HG02973 (cell line): ENCODE data around the gene CACFD1.
"Not testable (repeated sequence)": the region's sequence is repeated elsewhere in the genome, so short reads cannot be mapped to it uniquely, and the experiment has no call there.

ENCODE experiments used
- ATAC-seq: cut with Tn5 transposase; IDR thresholded peaks from one replicate; pipeline ENCODE4 v1.9.1; 2021; ENCODE audit warnings: moderate library complexity; ENCODE audit not compliant: unreplicated experiment

The CACFD1 gene

DNA sequence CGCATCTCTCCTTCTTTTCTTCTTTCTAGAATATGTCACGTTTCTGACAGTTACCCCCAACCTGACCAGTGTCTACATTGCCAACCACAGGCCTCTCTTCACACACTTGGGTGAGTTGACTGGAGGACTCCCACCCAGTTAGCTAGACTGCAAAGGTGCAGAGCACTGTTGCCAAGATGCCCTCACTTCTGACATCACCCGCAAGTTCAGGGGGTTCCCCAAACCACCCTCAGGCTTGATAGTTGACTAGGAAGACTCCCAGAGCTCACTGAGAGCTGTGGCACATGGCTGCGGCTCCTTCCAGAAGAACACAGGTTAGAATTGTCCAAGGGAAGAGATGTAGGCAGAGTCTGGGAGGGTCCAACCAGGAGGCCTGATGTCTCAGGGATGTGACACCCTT is 20.4 kb upstream of the CACFD1 start:
- ATAC-seq = no peak

DNA sequence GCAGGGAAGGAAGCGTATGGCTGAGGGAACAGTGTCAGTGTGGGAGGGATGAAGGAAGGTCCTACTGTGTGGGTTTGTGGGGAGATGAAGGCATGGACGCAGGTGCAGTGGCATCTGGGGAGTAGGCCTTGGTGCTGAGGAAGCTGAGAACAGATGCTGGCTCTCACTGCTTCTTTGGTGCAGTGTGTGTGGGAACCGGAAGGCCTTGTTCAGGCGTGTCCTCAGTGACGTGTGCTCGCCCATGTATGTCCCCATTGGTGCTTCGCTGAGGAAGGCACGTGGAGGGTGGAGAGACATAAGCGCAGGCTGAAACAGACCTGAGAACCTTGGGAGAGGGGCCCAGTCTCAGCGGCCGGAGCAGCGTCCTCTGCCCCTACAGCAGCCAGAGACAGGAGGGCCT is 18.9 kb upstream of the CACFD1 start:
- no peak for ATAC-seq

DNA sequence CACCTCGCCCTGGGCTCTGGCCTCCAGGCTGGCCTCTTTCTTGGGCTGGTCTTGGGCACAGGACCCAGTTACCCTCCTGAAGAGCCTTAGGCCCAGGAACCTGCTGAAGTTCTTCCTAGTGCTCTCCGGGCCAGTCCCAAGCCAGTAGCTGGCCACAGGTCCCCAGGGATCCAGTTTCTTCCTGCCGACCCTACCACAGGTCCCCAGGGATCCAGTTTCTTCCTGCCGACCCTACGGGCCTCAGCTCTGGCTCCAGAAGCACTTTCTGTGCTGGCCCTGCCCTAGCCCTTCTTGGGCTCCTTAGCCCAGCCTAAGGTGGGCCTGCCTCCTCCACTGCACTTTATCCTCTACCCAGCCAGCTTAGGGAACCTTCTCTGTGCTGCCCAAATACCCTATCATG is 18.2 kb upstream of the CACFD1 start:
- ATAC-seq = no peak

- no peak for ATAC-seq
Observed at GRCh38 chr9:133443248-133443647, 16.5 kb upstream of the CACFD1 start.

DNA sequence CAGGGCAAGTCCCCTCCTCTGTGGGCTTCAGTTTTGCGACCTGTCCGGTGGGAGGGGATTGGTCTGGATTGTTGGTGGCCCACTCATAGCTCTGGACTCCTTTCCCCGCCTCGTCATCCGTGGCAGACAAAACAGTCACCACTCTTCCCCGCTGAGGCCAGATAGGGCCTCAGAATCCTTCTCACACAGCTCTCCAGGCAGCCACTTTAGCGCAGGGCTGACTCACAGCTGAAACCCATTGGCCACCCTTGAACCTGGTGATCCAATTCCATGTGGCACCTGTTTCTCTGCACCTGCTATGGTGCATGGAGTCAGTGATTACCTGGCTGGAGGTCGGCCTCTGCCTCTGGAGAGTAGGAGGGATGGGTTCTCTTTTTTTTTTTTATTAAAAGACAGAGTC is 15.8 kb upstream of the CACFD1 start:
- ATAC-seq = no peak

DNA sequence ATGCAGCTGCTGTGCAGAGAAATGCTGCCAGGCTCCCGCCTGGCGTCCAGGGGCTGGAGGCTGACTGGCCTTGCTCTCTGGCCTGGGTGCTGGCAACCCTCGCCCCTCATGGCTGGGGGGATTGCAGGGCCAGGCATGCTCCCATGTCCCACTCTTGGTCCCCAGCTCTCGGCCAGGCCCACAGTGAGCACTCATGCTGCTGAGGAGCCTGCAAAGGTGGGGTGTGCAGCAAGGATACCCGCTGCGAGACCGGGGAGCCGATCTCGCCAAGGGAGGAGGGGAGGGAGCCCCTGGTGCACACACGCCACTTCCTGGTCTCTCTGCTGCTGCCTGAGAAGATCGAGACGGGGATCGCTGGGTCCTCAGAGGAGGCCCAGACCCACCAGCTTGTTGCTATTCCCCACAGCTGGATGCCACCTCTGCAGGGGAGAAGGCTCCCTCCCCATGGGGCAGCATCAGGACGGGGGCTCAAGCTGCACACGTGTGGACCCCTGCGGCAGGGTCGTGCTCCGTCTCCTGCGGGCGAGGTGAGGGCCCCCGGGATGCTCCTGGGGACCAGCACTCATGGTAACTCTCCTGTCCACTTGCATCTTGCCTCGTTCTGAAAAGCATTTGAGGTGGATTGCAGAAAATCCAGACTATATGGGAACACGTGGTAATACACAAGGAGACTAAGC is 14.3 kb upstream of the CACFD1 start:
- ATAC-seq = no peak

- ATAC-seq = no peak
Observed at GRCh38 chr9:133448487-133448972, 11.2 kb upstream of the CACFD1 start.

DNA sequence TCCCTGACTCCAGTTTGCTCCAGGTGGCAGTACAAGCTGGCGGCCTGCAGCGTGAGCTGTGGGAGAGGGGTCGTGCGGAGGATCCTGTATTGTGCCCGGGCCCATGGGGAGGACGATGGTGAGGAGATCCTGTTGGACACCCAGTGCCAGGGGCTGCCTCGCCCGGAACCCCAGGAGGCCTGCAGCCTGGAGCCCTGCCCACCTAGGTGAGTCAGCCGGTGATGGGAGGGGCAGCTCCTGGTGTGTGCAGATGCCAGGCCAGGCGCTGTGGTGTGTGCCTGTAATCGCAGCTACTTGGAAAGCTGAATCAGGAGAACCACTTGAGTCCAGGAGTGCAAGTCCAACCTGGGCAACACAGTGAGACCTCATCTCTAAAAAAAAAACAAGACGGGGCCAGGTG is 10.0 kb upstream of the CACFD1 start:
- no peak for ATAC-seq

- not testable (repeated sequence) for ATAC-seq
Observed at GRCh38 chr9:133451865-133452264, 7.9 kb upstream of the CACFD1 start.

GRCh38 chr9:133452562-133452961 is 7.2 kb upstream of the CACFD1 start:
- ATAC-seq = no peak

- no peak for ATAC-seq
Observed at GRCh38 chr9:133453651-133454050, 6.1 kb upstream of the CACFD1 start.

DNA sequence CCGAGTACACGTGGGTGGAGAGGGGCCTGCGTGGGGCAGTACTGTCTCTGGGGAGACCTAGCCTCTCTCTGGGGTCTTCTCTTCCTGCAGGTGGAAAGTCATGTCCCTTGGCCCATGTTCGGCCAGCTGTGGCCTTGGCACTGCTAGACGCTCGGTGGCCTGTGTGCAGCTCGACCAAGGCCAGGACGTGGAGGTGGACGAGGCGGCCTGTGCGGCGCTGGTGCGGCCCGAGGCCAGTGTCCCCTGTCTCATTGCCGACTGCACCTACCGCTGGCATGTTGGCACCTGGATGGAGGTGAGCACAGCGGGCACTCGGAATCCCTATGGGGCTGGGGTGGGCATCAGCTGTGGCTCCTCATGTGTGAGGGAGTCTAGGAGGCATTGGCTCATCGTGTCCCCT is 5.5 kb upstream of the CACFD1 start:
- ATAC-seq = no peak

DNA sequence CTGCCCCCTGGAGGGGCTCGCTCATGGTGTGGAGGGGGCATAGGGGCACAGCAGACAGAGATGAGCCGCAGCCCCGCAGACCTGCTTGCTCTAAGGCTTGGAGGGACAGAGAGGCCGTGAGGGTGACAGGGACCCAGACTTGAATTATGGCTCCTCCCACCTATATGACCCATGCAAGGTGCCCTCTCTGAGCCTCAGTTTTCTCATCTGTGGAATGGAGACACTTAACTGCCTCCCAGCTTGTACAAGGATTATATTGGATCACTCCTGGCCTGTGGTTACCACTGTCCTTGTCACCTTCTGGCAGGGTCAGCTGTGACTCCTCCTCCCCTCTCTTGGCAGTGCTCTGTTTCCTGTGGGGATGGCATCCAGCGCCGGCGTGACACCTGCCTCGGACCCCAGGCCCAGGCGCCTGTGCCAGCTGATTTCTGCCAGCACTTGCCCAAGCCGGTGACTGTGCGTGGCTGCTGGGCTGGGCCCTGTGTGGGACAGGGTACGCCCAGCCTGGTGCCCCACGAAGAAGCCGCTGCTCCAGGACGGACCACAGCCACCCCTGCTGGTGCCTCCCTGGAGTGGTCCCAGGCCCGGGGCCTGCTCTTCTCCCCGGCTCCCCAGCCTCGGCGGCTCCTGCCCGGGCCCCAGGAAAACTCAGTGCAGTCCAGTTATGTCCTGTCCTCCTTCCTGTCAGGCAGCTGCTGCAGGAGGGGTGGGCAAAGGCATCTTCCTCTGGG is 4.7 kb upstream of the CACFD1 start:
- ATAC-seq = no peak

DNA sequence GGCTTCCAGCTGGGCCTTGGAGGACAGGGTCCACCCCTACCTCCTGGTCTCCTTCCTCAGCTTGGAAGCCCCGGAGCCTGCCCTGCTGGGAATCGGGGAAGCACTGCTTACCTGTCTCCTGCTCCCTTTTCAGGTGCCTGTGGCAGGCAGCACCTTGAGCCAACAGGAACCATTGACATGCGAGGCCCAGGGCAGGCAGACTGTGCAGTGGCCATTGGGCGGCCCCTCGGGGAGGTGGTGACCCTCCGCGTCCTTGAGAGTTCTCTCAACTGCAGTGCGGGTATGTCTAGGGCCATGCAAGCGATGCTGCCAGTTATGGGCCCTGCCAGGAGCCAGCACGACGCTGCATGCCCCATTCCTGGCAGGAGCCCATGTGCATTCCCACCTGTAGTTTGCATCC is 3.8 kb upstream of the CACFD1 start:
- ATAC-seq = no peak

DNA sequence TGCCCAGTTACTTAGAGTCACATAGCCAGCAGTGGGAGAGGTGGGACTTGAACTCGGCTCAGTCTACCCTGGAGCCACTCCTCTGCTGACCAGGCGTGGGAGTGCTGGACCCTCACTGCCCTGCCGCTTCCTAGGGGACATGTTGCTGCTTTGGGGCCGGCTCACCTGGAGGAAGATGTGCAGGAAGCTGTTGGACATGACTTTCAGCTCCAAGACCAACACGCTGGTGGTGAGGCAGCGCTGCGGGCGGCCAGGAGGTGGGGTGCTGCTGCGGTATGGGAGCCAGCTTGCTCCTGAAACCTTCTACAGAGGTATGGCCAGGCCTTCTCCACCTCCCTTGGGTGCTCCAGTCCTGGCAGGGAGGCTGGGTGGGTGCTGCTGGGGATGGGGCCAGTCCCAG is 3.4 kb upstream of the CACFD1 start:
- no peak for ATAC-seq

- ATAC-seq = no peak
Observed at GRCh38 chr9:133457233-133457632, 2.5 kb upstream of the CACFD1 start.

DNA sequence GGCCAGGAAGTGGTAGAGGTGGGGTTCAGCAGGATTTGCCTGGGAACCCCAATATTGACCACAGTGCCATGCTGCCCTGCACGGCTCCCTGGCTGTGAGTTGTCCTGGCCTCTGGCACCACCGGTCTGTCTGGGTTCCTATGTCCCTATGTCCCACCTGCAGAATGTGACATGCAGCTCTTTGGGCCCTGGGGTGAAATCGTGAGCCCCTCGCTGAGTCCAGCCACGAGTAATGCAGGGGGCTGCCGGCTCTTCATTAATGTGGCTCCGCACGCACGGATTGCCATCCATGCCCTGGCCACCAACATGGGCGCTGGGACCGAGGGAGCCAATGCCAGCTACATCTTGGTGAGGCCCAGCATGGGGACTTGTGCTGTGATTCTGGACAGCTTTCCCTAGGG is 2.0 kb upstream of the CACFD1 start:
- ATAC-seq = no peak

DNA sequence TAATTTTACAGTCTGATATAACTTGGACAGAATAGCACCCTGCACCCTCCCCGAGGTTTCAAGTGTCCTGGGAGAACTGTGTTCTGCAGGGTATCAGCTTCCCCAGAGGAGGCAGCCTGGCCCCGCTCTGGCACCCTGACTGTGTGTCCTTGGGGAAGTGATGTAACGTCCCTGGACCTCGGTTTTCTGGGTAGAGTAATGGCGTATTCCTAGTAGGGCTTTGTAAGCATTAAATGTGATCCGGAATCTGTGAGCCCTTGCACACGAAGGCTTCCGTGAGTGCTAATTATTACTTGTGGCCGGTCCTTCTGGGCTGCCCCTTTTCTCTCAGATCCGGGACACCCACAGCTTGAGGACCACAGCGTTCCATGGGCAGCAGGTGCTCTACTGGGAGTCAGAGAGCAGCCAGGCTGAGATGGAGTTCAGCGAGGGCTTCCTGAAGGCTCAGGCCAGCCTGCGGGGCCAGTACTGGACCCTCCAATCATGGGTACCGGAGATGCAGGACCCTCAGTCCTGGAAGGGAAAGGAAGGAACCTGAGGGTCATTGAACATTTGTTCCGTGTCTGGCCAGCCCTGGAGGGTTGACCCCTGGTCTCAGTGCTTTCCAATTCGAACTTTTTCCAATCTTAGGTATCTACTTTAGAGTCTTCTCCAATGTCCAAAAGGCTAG is 1.0 kb upstream of the CACFD1 start:
- ATAC-seq = no peak

DNA sequence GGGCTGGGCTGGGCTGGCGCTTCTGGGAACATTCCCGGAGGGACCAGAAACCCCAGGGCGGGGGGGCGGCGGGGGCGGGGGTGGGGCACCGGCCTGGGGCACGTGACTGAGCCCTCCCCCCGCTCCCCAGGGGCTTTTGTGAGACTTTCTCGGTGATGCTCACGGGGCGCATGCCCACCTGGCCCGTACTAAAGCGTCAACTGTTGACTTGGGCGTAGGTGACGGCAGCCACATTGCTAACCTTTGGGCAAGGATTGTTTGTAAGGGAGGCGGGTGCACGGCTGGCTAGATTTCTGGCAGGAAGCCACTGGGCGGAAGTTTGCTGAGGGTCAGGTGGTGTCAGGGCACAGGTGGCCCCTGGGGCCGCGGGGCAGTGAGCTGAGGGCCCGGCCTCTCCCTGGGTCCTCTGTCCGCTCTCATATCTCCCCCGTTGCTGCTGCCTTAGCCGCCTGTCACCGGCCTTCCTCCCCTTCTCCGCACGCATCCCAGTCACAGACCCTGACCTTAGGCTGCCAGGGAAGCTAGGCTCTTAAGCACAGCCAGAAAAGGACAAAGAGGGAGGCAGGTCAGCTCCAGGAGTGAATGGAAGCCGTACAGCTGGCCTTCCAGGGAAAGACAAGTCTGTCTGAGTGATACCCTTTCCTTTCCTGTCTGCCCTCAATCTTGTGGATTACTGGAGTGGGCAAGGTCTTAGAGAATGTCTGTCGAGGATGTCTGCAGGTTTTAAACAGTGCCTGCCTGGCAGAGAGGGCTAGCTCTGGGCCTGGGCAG is 812 bp downstream of the CACFD1 start:
- peak; percentile 21 for ATAC-seq

DNA sequence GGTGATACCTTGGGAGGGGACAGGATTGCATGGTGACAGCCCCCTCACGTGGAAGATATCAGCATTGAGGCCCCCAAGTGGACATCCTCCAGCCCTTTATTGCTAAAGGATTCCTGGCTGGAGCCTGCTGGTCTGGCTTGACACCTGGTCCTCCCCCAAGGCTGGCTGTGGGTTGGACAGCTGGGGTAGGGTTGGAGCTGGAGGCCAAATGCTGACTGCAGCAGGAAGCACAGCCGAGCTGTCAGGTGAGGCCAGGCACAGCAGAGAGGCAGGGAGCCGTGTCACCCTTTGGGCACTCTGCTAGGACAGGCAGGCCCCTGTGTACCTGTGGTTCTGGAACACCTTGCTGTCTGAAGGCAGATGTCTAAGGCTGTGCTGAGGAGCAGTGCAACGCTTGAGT is 2.2 kb downstream of the CACFD1 start:
- no peak for ATAC-seq

DNA sequence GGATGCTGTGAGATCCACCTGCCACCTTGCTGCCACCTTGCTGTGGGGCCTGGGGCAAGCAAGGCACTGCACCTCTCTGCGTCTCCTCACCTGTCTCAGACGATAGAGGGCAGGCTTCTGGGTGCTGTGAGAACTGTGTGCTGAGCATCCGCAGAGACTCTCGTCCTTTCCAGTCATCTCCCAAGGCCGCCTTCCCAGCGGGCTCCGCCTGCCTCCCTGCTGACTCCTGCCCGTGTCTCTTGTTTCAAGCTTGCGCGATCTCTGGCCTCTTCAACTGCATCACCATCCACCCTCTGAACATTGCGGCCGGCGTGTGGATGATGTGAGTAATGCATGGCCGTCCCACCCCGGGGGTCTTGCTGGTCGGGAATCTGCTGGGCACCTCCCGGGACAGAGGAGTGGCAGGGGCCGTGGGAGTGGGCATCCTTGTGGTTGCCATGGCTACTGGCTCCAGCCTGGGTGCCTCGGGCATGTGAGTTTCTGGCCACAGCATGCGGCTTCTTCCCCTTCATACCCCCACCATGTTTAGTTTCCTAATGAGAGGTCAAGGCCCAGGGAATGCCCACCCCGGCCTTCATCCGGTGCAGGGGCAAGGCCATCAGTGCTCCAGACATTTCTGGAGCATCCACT is 3.6 kb downstream of the CACFD1 start:
- ATAC-seq = no peak
